Psoas muscle (tissue), 8 donors: ENCODE results near the gene DPRX. TPM values are rescaled to one million over a fixed set of nuclear protein-coding genes. Genes with fewer than 3 reads are reported as not detected.

ENCODE experiments used
- ATAC-seq, 4 donors: fragments of 200-7000 bp; cut with Tn5 transposase; one replicate each; pipeline ENCODE4 v1.9.1; 2020; ENCODE audit warnings: moderate library complexity in 3 of 4, mild to moderate bottlenecking in 2 of 4
- DNase-seq, 2 donors: peaks; one replicate each; pipeline ENCODE4 v3.0.0-alpha.2; 2020
- H3K27ac ChIP-seq: fragments of 200-600 bp; one replicate; pipeline ENCODE4 v1.8.0; 2022
- H3K27me3 ChIP-seq, 3 donors: fragments of 200-600 bp in 1 of 3; one replicate each; pipeline versions ENCODE4 v1.6.1 to v1.8.0; 2013 to 2022; ENCODE audit warnings: low read length in 2 of 3, mild to moderate bottlenecking in 2 of 3, moderate library complexity in 1 of 3; ENCODE audit not compliant: insufficient read depth in 3 of 3
- H3K36me3 ChIP-seq, 2 donors: fragments of 200-600 bp in 1 of 2; one replicate each; pipeline versions ENCODE4 v1.6.1 to v1.8.0; 2013 to 2022; ENCODE audit warnings: low read depth in 1 of 2, mild to moderate bottlenecking in 1 of 2, moderate library complexity in 1 of 2; ENCODE audit not compliant: insufficient read depth in 1 of 2
- H3K4me1 ChIP-seq: fragments of 200-600 bp; one replicate; pipeline ENCODE4 v1.8.0; 2022
- H3K4me3 ChIP-seq: fragments of 200-600 bp; one replicate; pipeline ENCODE4 v1.8.0; 2022; ENCODE audit warnings: mild to moderate bottlenecking
- H3K9me3 ChIP-seq: fragments of 200-600 bp; one replicate; pipeline ENCODE4 v1.8.0; 2022
- CTCF ChIP-seq: fragments of 200-600 bp; IDR thresholded peaks from one replicate; pipeline ENCODE4 v1.8.0; 2022; ENCODE audit warnings: antibody characterized with exemption
- WGBS, 3 donors: extraction: QIAGEN DNeasy Blood & Tissue Kit; methylation state at CpG; one replicate each; pipeline versions ENCODE4 v1.1.6 to v1.1.7; 2013; 5-methylcytosine and 5-hydroxymethylcytosine counted together
- intact Hi-C, 2 donors: fragments of 100-400 bp; cut with DNase I; formaldehyde crosslinking; loops; one replicate each; pipeline versions ENCODE4 v1.11.0 to v1.14.2; 2022
- polyA plus RNA-seq, 3 donors: library from polyadenylated mRNA; stranded (reverse); fragments of 200-250 nt; gene quantifications; one replicate each; pipeline ENCODE4 v1.2.3, GENCODE V29; 2013
- total RNA-seq, 4 donors: library from RNA; stranded (reverse); fragmentation: NEBNext Ultra II Directional in 2 of 4; extraction: Animal tissue kit (Norgen Biotek cat#: 25700) in 2 of 4; gene quantifications; one replicate each; pipeline versions ENCODE4 v1.2.1 to v1.2.4, GENCODE V29; 2021 to 2023
- donor health status: healthy with polysubstance abuse.
- donor health status: DM: no; HTN: no; CAD: no; lungs with moderate emphysema.
- donor health status: Bipolar disorder and iron deficiency.
- donor health status: healthy.
- donor health status: DM: yes; HTN: yes; CAD: no.
- donor health status: DM: no; HTN: no; CAD: no.
- donor health status: DM: no; HTN: no; CAD: no.
- donor health status: DM: yes; HTN: yes; CAD: no.

DPRX gene
- total and polyA plus RNA-seq, 7 donors: 0.36 TPM; not detected in 6

GRCh38 chr19:53657778-53658177, 26.0 kb downstream of the DPRX start:
- Histone ChIP-seq H3K9me3 (no peaks in the 10 kb centered on the region), H3K27ac (peak overlapping the region; percentile 53), H3K36me3 (no peaks in the 10 kb centered on the region), H3K4me1 (no peaks in the 10 kb centered on the region), H3K27me3 (no peaks in the 10 kb centered on the region), H3K4me3 (no peak overlapping the region)
- DNase-seq (no peak), ATAC-seq (no peak)
- intact Hi-C loops: loop anchor here in 1 of 2 donors (2.0 kb wide), 1 partner anchor 89 kb away; no protein-coding TSS in a partner anchor
- 64 to 69% (median 67%) methylated on average over 7 of the region's 7 CpGs for WGBS, 3 donors
- TF ChIP-seq CTCF: no peak

DNA sequence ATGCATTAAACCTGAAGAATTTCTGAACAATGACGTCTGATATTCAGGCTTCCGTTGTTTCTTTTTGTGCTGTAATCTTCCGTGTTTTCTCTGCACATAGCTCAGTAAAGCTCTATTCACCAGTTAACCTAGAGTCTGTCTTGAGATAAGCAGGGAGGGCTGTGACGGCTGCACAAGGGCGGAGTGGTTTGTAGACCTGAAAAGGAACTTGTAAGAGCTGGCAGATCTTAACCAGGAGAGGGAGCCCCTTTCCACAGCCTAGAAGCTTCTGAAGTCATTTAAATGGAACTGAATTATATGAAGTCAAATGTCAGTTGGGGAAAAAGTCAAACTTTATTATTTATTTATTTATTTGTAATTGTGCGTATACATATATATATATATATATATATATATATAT, 27.5 kb downstream of the DPRX start:
- ATAC-seq (no peak), DNase-seq (no peak)
- 18 to 27% (median 20%) methylated on average over 6 of the region's 6 CpGs for WGBS, 3 donors
- Histone ChIP-seq H3K4me3 (no peak overlapping the region), H3K27me3 (no peaks in the 10 kb centered on the region), H3K9me3 (no peaks in the 10 kb centered on the region), H3K4me1 (no peaks in the 10 kb centered on the region), H3K36me3 (no peaks in the 10 kb centered on the region), H3K27ac (no peak overlapping the region)
- peak; percentile 23 for TF ChIP-seq CTCF
- intact Hi-C loops: loop anchor here in 1 of 2 donors (2.0 kb wide), 1 partner anchor 88 kb away; no protein-coding TSS in a partner anchor

- H3K9me3 ChIP-seq: no peaks in the 10 kb centered on the region
- no peaks in the 10 kb centered on the region for H3K4me1 ChIP-seq
- ATAC-seq (no peak), DNase-seq (no peak)
- TF ChIP-seq CTCF: no peak
- no peak overlapping the region for H3K4me3 ChIP-seq
- intact Hi-C loops: no loop called here
- no peaks in the 10 kb centered on the region for H3K27me3 ChIP-seq
- H3K27ac ChIP-seq: peak overlapping the region; percentile 30
- H3K36me3 ChIP-seq: no peaks in the 10 kb centered on the region
- WGBS, 3 donors: 71 to 78% (median 74%) methylated on average over 4 of the region's 4 CpGs
Observed at GRCh38 chr19:53660584-53660983, 28.8 kb downstream of the DPRX start.

DNA sequence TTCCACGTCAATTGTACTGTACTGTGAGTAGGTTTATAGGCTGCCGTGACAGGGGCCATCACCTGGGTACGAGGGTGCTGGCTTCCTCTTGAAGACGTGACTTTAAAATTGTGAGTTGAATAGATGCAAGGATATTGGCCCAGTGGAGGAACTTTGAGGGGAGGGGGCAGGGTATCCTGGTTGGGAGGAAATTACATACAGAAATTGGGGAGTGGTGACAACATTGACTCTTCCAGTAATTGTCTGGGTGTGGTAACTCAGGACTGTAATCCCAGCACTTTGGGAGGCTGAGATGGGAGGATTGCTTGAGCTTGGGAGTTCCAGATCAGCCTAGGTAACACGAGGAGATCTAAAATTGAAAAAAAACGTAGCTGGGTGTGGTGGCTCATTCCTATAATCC, 30.4 kb downstream of the DPRX start:
- ATAC-seq (no peak), DNase-seq (no peak)

More for the DNA sequence above, 30.4 kb downstream of the DPRX start:
- WGBS, 3 donors: 49 to 64% (median 53%) methylated on average over 6 of the region's 6 CpGs
- Histone ChIP-seq H3K27me3 (no peaks in the 10 kb centered on the region), H3K4me3 (no peak overlapping the region), H3K9me3 (no peaks in the 10 kb centered on the region), H3K36me3 (no peaks in the 10 kb centered on the region), H3K27ac (no peak overlapping the region), H3K4me1 (no peaks in the 10 kb centered on the region)
- intact Hi-C loops: no loop called here
- TF ChIP-seq CTCF: no peak
